Hepatocyte (in vitro differentiated cells): ENCODE results near the gene TRIM16.
"Not testable (repeated sequence)": the region's sequence is repeated elsewhere in the genome, so short reads cannot be mapped to it uniquely, and the experiment has no call there.

Source experiments
- CTCF ChIP-seq: fragments of 200-600 bp; sonication (generic); IDR thresholded peaks from 2 replicates; pipeline ENCODE4 v1.5.1; 2016; ENCODE audit warnings: antibody characterized with exemption, mild to moderate bottlenecking; ENCODE audit not compliant: poor library complexity
- EZH2 ChIP-seq: fragments of 200-600 bp; sonication (generic); IDR thresholded peaks from 2 replicates; pipeline ENCODE4 v1.6.1; 2016; ENCODE audit warnings: antibody characterized with exemption, mild to moderate bottlenecking, borderline replicate concordance
- EZH2phosphoT487 ChIP-seq: fragments of 200-600 bp; sonication (generic); IDR thresholded peaks from one replicate; pipeline ENCODE4 v1.6.1; 2018; ENCODE audit warnings: antibody characterized with exemption, mild to moderate bottlenecking, low read depth, moderate library complexity; ENCODE audit not compliant: unreplicated experiment, severe bottlenecking

GRCh38 chr17:15622124-15622523 is 62.0 kb downstream of the TRIM16 start:
- not testable (repeated sequence) for TF ChIP-seq CTCF, EZH2phosphoT487, EZH2
